KOPT-K1 (cell line): ENCODE data around the gene AGPAT1.
A peak's percentile ranks its signal among the peaks of the same experiment; 100 is the strongest.
"Not testable (repeated sequence)": the region's sequence is repeated elsewhere in the genome, so short reads cannot be mapped to it uniquely, and the experiment has no call there.

Source experiments
- H3K27ac ChIP-seq: fragments of 200-600 bp; sonication (generic); 2 replicates; pipeline ENCODE4 v1.5.1; 2016; ENCODE audit warnings: antibody characterized with exemption, mild to moderate bottlenecking, low read depth, low read length; ENCODE audit not compliant: poor library complexity, severe bottlenecking
- H3K36me3 ChIP-seq: fragments of 200-600 bp; sonication (generic); 2 replicates; pipeline ENCODE4 v1.5.1; 2017; ENCODE audit warnings: antibody characterized with exemption, mild to moderate bottlenecking, low read length, moderate library complexity; ENCODE audit not compliant: insufficient read depth
- H3K9me3 ChIP-seq: fragments of 200-600 bp; sonication (generic); 2 replicates; pipeline ENCODE4 v1.5.1; 2017; ENCODE audit warnings: antibody characterized with exemption, low read length, mild to moderate bottlenecking; ENCODE audit not compliant: insufficient read depth, poor library complexity, severe bottlenecking

AGPAT1 gene

DNA sequence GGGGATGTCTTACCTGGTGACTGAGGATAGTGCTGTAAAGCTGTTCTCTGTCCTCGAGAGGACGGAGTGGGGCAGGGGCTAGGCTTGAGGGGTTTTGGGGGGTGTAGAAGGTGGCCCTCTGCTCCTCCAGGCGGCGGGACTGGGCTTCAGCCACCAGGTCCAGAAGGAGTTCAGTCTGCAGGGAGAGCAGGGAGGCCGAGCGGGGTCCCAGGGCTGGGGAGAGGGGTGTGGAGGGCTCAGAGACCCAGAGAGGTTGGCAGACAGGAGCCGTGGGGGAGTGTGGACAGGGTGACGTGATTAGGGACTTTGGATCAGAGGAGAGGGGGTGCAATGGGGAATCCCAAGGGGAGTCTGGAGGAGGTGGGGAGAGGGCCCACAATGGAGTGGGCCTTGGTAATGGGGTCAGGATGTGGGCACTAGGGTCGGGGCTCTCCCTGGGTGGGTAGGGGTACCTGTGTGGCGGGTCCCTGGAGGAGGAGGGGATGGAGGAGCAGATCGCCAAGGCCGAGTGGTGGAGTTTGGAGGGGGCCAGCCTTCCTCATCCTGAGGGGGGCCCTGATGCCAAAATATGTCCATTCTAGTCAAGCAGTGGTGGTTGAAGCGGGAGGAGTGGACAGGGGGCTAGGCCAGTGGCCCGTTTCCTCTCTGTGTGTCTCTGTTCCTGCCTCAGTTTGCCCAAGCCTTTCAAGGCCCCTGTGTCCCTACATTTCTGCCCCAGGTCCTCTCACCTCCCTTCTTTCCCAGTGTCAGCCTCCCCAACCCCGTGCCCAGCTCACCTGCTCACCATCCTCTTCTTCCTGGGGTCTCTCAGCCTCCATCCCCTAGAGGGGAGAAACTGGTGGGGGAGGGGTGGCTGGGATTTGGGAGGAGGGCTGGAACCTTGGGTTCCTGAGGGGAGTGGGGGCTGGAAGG, 16.1 kb upstream of the AGPAT1 start:
- Histone ChIP-seq H3K27ac (peak overlapping the region; percentile 98), H3K9me3 (no peaks in the 10 kb centered on the region), H3K36me3 (peaks cover 14% of the 10 kb centered on the region)

DNA sequence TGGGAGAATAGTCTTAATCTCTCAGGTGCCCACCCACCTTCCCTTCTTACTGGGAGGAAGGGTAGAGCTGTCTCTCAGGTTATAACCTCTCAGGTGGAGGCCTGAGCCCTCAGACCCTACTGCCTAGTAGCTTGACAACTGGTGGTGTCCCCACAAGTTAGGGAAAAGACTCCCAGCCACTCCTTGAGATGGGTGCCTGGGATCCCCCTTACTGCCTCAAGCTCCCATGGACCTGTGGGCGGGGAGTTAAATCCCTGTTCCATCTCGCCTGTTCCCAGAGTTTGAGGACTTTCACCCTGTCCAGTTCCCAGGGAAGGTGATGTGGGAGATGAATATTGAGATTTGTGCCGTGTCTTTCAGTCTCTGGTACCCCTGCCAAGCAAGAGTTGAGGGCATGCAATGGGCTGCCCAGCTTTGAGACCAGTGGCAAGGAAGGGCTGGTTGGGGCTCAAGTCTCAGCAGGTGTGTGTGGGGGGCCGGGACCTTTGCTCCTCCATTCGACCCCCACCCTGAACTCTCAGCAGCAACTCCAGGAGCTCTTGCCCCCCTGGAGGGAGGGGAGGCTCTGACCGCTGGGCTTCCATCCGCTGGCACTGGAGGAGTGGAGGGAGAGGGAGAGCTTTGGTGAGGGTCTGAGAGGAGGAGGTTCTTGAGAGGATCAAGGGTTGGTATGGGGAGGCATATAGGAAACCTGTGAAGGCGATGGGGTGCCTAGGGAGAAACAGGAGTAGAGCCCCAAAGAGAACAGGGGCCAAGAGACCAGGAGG, 15.2 kb upstream of the AGPAT1 start:
- H3K27ac ChIP-seq = peak overlapping the region; percentile 98
- H3K36me3 ChIP-seq = peaks cover 22% of the 10 kb centered on the region
- H3K9me3 ChIP-seq = no peaks in the 10 kb centered on the region

DNA sequence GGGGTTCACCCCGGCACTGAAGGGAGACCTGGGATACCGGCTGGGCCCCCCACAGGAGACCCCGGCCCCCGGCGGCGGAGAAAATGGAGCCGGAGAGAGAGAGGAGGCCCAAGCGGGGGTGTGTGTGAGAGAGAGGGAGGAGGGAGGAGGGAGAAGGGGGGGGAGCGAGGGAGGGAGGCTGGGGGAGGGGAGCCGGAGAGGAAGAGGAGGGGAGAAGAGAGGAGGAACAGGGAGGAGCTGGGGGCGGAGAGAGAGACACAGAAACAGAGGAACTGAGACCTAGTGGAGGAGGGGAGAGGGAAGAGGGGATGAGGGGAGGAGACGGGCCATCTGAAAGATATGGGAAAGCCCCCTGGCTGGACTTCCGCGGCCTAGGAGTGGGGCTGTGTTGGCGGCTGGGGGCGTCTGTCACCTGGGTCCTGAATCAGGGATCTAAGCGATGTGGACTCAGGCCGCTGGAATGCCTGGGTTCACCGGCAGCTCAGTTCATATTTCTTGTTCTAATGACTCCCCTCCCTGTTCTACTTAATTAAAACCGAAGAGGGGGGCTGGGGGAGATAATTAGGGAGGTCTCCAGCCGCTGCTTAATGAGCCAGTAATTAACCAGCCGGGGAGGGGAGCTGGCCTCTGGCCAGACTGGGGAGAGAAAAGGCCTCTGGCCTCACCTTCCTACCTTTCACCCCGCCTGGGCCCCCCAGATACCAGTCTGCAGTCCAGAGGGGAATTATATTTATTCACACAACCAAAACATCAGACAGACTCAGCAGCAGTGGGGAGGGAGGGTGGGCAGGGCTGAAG, 14.4 kb upstream of the AGPAT1 start, which contains the start of gene PBX2:
PBX2 (minus strand) TSS at position 149 of the 798 bp plus-strand sequence. CDS start 287 bp downstream, outside the sequence.
- Histone ChIP-seq H3K27ac (peak within 1 kb of the TSS; percentile 98), H3K36me3 (peaks cover 29% of the 10 kb centered on the region), H3K9me3 (no peaks in the 10 kb centered on the region)

DNA sequence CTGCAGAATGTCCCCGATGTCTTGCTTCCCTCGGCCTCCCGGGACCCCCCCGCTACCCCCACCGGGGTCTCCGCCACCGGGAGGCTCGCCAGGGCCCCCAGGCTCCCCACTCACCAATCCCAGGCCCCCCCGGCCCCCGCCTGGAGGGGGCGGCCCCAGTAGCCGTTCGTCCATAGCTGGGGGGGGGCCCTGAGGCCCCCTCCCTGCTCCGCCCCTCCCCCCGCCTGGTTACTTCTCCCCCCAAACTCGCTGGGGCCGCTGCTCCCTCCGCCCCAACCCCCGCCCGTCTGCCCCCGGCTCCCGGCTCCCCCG, 13.8 kb upstream of the AGPAT1 start:
- peak overlapping the region; percentile 98 for H3K27ac ChIP-seq
- no peaks in the 10 kb centered on the region for H3K9me3 ChIP-seq
- peaks cover 29% of the 10 kb centered on the region for H3K36me3 ChIP-seq

DNA sequence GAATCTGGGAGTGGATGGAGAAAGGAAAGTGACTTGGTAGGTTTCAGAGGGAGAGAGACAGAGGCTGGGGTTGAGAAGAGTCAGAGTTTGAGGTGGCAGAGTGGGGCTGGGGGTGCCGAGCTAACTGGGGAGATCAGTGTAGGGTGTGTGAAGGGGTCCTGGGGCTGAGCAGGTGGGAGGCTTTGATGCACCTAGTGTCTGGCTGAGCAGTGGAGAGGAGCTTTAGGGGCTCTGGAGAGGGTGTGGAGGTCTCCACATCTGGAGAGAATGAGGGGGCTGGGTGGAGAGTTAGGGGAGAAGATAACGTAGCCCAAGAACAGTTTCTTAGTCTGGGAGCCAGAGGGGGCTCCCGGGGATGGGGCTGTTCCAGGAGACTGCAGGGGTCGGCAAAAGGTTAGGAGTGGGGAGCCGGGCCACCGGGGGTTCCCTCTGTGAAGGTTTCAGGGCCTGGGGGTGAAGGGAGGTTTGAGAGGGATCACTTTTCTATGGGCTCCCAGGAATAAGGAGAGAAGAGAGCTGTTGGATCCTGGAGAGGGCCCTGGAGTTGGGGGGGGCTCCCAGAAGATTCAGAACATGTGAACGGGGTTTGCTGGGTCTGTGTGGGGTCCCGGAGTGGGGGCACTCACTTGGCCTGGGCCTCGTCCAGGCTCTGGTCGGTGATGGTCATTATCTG, 13.3 kb upstream of the AGPAT1 start:
- peaks cover 32% of the 10 kb centered on the region for H3K36me3 ChIP-seq
- H3K27ac ChIP-seq = peak overlapping the region; percentile 98

DNA sequence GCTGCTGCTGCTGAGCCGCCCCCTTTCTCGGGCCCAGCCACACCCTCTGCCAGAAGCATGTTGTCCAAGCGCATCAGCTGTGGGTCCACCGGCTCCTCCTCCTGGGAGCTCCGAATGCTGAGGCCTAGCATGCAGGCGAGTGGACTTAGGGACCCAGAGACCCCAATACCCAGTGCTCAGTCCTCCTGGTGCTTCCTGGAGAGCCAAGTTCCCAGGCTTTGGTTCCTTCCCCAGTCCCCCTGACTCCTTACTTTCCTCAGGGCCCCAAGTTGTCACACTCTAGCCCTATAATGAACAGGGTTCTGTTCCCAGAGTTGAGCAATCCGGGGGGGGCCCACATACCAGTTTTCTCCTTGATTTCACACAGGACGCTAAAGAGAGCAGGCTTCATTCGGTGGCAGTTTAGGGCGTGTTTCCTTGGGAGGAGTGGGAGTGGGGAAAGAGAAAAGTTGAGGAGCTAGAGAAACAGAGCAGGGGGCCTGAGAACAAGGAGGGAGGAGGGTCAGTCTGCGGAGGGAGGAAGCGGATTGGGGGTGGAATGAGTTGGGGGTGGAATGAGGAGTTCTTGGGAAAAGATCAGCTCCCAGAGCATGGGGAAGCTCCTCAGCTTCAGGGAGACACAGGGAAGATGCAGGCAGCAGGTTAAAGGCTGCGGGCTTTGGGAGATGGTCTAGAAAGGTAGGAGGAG, 12.6 kb upstream of the AGPAT1 start:
- H3K27ac ChIP-seq = peak overlapping the region; percentile 98
- peaks cover 39% of the 10 kb centered on the region for H3K36me3 ChIP-seq
- H3K9me3 ChIP-seq = no peaks in the 10 kb centered on the region

More for the DNA sequence above, 13.3 kb upstream of the AGPAT1 start:
- no peaks in the 10 kb centered on the region for H3K9me3 ChIP-seq

DNA sequence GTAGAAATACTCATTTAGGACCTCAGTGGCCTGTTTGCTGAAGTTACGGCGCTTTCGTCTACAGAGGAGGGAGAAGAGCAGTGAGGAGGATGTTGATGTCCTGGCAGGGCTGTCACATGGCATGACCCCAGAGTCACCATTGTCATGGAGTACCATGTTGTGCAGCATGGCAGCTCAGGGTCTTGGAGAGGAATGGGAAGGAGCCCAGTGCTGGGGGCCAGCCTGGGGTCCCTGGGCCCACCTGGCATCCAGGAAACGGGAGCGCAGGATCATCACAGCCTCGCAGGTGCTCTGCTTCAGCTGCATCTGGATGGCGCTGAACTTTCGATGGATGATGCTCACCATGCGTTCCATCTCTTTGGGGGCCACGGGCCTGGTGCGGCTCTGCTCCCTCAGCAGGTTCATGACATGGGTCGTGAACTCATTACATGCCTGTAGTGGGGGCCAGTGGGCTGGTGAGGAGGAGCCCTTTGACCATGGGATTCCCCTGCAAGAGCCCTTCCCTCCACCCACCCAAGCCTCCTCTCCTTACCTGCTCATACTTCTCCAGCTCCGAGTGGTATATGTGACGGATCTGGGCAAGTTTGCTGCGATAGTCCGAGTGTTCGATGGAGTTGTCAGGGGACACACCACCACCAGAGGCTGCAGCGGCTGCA, 12.0 kb upstream of the AGPAT1 start:
- peak overlapping the region; percentile 28 for H3K27ac ChIP-seq
- H3K9me3 ChIP-seq = not testable (repeated sequence)
- peaks cover 46% of the 10 kb centered on the region for H3K36me3 ChIP-seq

DNA sequence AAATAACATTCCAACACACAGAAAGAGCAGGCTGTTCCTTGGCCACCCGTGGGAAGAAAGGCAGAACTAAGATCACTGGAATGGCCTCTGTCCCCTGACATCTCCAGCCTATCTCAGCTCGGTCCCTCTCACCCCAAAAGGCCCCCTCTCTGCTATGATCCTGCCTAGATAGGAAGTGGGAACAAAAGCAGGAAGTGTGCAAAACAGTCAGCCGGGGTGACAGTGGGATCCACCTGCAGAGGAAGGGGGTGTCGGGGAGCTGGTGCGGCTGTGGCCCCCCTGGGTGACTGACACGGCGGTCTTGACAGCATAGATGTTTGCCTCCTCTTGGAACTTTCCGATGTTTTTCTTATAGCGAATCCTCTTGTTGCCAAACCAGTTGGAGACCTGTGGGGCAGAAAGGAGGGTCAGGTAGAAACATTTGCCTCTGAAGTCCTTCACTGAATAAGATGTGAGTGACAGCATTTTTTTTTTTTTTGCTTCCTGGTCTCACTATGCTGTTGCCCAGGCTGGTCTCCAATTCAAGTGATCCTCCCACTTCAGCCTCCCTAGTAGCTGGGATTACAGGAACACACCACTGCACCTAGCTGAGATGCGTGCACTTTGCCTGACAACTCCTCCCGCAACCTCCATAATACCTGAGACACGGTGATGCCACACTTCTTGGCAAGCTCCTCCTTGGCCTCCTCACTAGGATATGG, 11.3 kb upstream of the AGPAT1 start:
- H3K27ac ChIP-seq = peak overlapping the region; percentile 28
- H3K36me3 ChIP-seq = peaks cover 53% of the 10 kb centered on the region
- H3K9me3 ChIP-seq = no peaks in the 10 kb centered on the region

DNA sequence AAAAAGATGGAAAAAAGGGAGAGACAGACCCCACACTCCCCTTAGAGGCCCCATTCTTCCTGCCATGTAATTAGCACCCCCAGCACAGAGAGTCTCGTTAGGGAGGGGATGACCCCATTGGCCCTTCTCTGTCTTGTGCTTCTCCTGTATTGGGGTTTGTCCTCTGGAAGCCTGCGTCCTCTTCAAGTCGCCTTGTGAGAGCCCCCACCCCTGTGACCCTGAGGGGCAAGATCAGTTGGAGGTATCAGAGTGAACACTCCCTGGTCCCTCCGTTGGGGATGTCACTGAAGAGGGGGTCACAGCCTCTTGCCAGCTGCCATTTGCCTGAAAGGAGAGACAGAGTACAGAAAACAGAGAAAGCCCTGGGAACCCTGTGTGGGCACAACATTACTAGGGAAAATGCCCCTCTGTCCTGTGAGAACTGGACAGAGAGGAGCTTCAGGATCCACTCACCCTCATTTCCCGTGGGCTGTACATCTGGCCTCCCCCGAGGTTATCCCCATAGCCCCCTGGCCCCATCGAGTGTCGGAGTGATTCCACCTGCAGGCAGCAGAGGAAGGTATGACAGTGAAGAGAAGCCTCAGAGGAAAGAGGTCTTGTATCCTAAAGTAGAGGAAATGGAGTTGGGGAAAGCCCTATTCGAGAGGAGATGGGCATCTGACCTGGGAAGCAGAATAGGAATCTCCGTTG, 10.4 kb upstream of the AGPAT1 start:
- H3K9me3 ChIP-seq = not testable (repeated sequence)
- Histone ChIP-seq H3K27ac (peak overlapping the region; percentile 28), H3K36me3 (peaks cover 61% of the 10 kb centered on the region)

DNA sequence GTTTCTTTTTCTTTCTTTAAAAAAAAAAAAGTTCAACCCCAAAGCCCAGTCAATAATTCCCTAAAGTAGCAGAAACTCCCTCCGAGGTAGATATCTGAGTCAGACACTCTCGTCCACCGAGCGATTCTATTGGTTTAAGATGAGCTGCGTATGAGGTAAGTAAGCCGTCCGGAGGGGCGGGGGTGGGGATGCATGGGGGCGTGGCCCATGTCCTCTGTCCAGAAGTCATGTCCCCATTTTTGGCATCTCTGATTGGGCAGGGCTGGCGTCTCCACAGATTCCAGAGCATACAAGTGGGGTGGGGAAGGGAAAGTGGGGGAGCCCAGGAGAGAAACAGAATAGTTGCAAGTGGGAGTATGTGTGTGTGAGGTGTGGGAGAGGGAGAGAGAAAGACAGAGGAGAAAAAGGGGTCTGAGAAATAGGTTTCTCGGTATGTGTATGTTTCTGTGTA, 9.8 kb upstream of the AGPAT1 start:
- H3K36me3 ChIP-seq = peaks cover 67% of the 10 kb centered on the region
- H3K27ac ChIP-seq, H3K9me3 ChIP-seq: not testable (repeated sequence)

DNA sequence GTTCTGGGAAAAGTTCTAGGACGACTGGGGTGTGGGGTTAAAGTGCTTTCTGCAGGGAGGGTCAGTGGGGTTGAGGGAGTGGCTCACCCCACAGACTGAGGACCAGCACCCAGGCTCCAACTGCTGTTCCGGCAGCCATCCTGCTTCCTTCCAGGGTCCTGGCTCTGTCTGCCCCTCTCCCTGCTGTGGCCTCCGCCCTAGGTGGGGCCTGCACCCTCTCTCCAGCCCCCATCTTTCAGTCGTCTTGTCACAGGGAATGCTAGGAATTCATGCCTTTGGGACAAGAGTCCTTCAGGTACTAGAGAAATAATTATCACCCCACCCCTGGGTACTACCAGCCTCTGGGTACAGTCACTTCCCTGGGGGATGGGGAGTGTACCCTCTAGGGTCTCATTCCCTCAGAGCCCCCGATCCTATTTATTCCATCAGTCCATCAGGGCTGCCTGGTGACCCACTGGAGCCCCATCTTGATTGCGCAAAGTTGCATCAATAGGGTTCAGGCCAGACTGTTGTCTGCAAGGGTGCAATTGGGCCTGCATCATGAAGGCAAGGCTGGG, 8.3 kb upstream of the AGPAT1 start, which contains the start of gene AGER:
AGER (minus strand) TSS at position 170 of the 557 bp plus-strand sequence; CDS start at position 139, 31 bp downstream.
- peaks cover 78% of the 10 kb centered on the region for H3K36me3 ChIP-seq
- no peak within 1 kb of the TSS for H3K27ac ChIP-seq
- no peaks in the 10 kb centered on the region for H3K9me3 ChIP-seq

DNA sequence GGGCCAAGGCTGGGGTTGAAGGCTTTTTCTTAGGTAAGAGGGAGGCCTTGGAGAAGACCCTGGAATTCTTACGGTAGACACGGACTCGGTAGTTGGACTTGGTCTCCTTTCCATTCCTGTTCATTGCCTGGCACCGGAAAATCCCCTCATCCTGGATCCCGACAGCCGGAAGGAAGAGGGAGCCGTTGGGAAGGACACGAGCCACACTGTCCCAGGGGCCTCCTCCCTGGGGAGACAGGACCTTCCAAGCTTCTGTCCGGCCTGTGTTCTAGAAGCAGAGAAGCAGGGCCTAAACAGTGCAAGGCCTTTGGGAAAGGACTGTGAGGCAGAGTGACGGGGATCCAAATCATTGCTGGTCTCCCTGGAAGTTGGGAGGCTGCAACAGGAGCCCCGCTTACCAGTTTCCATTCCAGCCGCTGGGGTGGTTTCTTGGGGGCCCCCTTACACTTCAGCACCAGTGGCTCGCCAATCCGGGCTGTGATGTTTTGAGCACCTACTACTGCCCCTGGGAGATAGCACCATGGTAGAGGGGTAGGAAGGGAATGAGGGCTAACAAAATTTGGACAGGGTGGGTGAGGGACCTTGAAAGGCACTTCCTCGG, 7.7 kb upstream of the AGPAT1 start:
- no peaks in the 10 kb centered on the region for H3K9me3 ChIP-seq
- H3K27ac ChIP-seq = no peak overlapping the region
- peaks cover 78% of the 10 kb centered on the region for H3K36me3 ChIP-seq
